Lung (tissue), 12 donors: ENCODE measurements around the gene ABHD13. TPM values are rescaled to one million over a fixed set of nuclear protein-coding genes. Genes with fewer than 3 reads are reported as not detected.

Source experiments
- ATAC-seq: fragments of 200-7000 bp; cut with Tn5 transposase; one replicate; pipeline ENCODE4 v1.9.1; 2020; ENCODE audit warnings: moderate number of reproducible peaks; ENCODE audit not compliant: insufficient read depth, low FRiP score
- DNase-seq, 3 donors: peaks; one replicate each; pipeline ENCODE4 v3.0.0-alpha.2; 2013 to 2017
- H3K27ac ChIP-seq, 2 donors: one replicate each; pipeline ENCODE4 v1.5.1; 2013; ENCODE audit warnings: mild to moderate bottlenecking in 2 of 2, moderate library complexity in 2 of 2, control low read depth in 1 of 2, inconsistent platforms in 1 of 2, low read depth in 1 of 2, low read length in 1 of 2
- H3K27me3 ChIP-seq, 3 donors: one replicate each; pipeline ENCODE4 v1.5.1; 2013; ENCODE audit warnings: low read length in 2 of 3; ENCODE audit not compliant: control insufficient read depth in 3 of 3, insufficient read depth in 3 of 3
- H3K36me3 ChIP-seq, 4 donors: one replicate each; pipeline ENCODE4 v1.5.1; 2013; ENCODE audit warnings: low read length in 4 of 4, mild to moderate bottlenecking in 1 of 4, moderate library complexity in 1 of 4; ENCODE audit not compliant: control insufficient read depth in 4 of 4, insufficient read depth in 4 of 4
- H3K4me1 ChIP-seq, 5 donors: one replicate each; pipeline ENCODE4 v1.5.1; 2013; ENCODE audit warnings: low read length in 5 of 5, mild to moderate bottlenecking in 2 of 5, moderate library complexity in 1 of 5; ENCODE audit not compliant: control insufficient read depth in 5 of 5, insufficient read depth in 5 of 5
- H3K4me3 ChIP-seq: one replicate; pipeline ENCODE4 v1.5.1; 2013; ENCODE audit warnings: mild to moderate bottlenecking, control low read depth, moderate library complexity
- H3K9ac ChIP-seq, 2 donors: one replicate each; pipeline ENCODE4 v1.5.1; 2013; ENCODE audit warnings: low read length in 2 of 2, control low read depth in 1 of 2; ENCODE audit not compliant: insufficient read depth in 1 of 2
- H3K9me3 ChIP-seq, 4 donors: one replicate each; pipeline ENCODE4 v1.5.1; 2013; ENCODE audit warnings: low read length in 3 of 4, mild to moderate bottlenecking in 1 of 4, moderate library complexity in 1 of 4; ENCODE audit not compliant: control insufficient read depth in 4 of 4, insufficient read depth in 3 of 4
- CTCF ChIP-seq: IDR thresholded peaks from 2 replicates; pipeline ENCODE4 v1.5.1; 2012; ENCODE audit warnings: mild to moderate bottlenecking; ENCODE audit errors: control extremely low read depth, extremely low read depth
- WGBS, 2 donors: extraction: QIAGEN DNeasy Blood & Tissue Kit; methylation state at CpG; one replicate each; pipeline ENCODE4 v1.1.7; 2013; 5-methylcytosine and 5-hydroxymethylcytosine counted together
- polyA plus RNA-seq, 2 donors: library from polyadenylated mRNA; stranded (reverse); fragments of 200-250 nt; gene quantifications; one replicate each; pipeline ENCODE4 v1.2.1, GENCODE V29; 2013
- total RNA-seq, 2 donors: library from RNA; depleted of rRNA in 1 of 2; stranded (reverse); fragments of >200 nt in 1 of 2; gene quantifications; one replicate each; pipeline ENCODE4 v1.2.1, GENCODE V29; 2014 to 2021
- donor health status: control.
- donor health status: control.
- donor health status: Bipolar disorder and iron deficiency.
- donor health status: healthy.
- donor health status: DM: yes; HTN: yes; CAD: no.

The ABHD13 gene
- total and polyA plus RNA-seq, 4 donors, result 4.7 to 17.5 (median 8.3) TPM

DNA sequence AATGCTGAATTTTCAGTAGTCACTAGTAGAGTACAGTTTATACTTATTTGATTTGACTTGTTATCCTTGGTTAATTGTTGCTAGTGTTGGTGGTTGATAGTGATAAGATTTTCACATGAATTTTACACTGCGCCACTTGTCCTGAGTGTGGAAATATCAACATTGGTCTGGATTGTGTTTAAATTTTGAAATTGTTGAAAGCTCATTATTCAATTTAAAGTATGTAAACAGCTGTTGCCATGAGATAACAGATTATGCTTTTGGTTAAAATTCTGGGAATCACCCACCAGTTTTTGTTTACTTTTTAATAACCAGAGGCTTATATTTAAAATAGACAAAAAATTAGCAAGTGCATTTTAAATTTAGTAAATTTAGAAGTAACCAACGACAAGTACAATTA, 39.1 kb downstream of the ABHD13 start:
- Histone ChIP-seq H3K27me3 (no peaks in the 10 kb centered on the region), H3K36me3 (no peaks in the 10 kb centered on the region), H3K9me3 (no peaks in the 10 kb centered on the region), H3K9ac (no peak overlapping the region), H3K27ac (no peak overlapping the region), H3K4me1 (no peaks in the 10 kb centered on the region), H3K4me3 (no peak overlapping the region)
- DNase-seq (no peak), ATAC-seq (no peak)
- no peak for TF ChIP-seq CTCF
- 71 to 88% methylated on average over 2 of the region's 2 CpGs for WGBS, 2 donors

DNA sequence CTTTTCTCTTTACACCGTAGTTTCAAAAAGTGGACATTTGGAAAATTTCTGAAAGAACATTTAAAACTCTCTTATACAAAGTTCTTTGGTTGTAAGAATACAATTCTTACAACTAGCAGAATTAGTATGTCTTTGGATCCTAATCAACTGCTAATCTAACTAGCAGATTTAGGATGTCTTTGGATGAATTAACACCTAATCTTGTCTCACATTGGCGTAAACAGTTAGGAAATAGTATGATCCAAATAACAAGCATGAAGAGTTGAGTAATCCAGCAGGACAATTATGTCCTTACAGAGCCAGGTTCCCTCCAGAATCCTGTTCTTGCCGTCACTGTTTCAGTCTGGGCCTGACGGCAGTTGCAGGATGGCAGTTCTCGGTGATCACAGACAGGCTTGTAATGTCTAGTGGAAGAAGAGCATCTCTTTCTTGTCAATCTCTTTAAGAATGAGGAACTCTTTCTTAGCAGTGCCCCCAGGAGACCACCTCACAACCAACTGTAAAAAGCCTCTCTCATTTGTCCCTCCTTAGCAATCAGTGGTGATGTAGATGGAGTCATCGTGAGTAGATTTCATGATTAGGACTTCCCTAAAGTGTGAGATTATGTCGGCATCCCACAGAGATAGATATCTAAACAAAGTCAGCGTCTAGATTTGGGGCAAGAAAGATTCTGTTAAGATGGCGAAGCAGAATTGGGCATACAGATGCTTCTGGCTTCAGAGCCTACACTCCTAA, 45.6 kb downstream of the ABHD13 start:
- no peak overlapping the region for H3K27ac ChIP-seq
- no peaks in the 10 kb centered on the region for H3K27me3 ChIP-seq
- no peak overlapping the region for H3K4me3 ChIP-seq
- H3K36me3 ChIP-seq, result no peaks in the 10 kb centered on the region
- no peaks in the 10 kb centered on the region for H3K9me3 ChIP-seq
- H3K9ac ChIP-seq, result no peak overlapping the region
- no peak for TF ChIP-seq CTCF
- ATAC-seq, result no peak
- peak; percentile 45 to 97 (median 93) for DNase-seq
- 71 to 83% methylated on average over 9 of the region's 9 CpGs for WGBS, 2 donors
- H3K4me1 ChIP-seq, result peaks cover 0 to 17% (median 3%) of the 10 kb centered on the region in 5 donors

- DNase-seq, result peak in 2 of 3 donors; percentile 35 to 47
- 30 to 54% methylated on average over 10 of the region's 10 CpGs for WGBS, 2 donors
- Histone ChIP-seq H3K27me3 (no peaks in the 10 kb centered on the region), H3K36me3 (no peaks in the 10 kb centered on the region), H3K4me3 (no peak overlapping the region), H3K9me3 (no peaks in the 10 kb centered on the region), H3K27ac (peak overlapping the region in 1 of 2 donors; percentile 87), H3K4me1 (peaks cover 0 to 34% (median 14%) of the 10 kb centered on the region in 5 donors), H3K9ac (no peak overlapping the region)
- ATAC-seq, result no peak
- no peak for TF ChIP-seq CTCF
These were observed 48.3 kb downstream of the ABHD13 start for GRCh38 chr13:108266321-108266990.
